GM18517 (cell line): Measurements from ENCODE around the gene ASIC5.

Source experiments
- ATAC-seq: cut with Tn5 transposase; IDR thresholded peaks from one replicate; pipeline ENCODE4 v1.9.1; 2021; ENCODE audit warnings: mild to moderate bottlenecking, moderate library complexity; ENCODE audit not compliant: unreplicated experiment

ASIC5 gene

GRCh38 chr4:155881555-155881954 is 15.5 kb upstream of the ASIC5 start:
- no peak for ATAC-seq

- ATAC-seq = no peak
Observed at GRCh38 chr4:155879767-155880166, 13.7 kb upstream of the ASIC5 start.

- no peak for ATAC-seq
Observed at GRCh38 chr4:155878611-155879010, 12.5 kb upstream of the ASIC5 start.

- no peak for ATAC-seq
Observed at GRCh38 chr4:155877971-155878370, 11.9 kb upstream of the ASIC5 start.

GRCh38 chr4:155875878-155876277 is 9.8 kb upstream of the ASIC5 start:
- no peak for ATAC-seq

- no peak for ATAC-seq
Observed at GRCh38 chr4:155855897-155856296, 10.2 kb downstream of the ASIC5 start.

GRCh38 chr4:155854582-155855226 is 11.4 kb downstream of the ASIC5 start:
- no peak for ATAC-seq

GRCh38 chr4:155853189-155853588 is 12.9 kb downstream of the ASIC5 start:
- no peak for ATAC-seq

GRCh38 chr4:155849042-155849441 is 17.0 kb downstream of the ASIC5 start:
- no peak for ATAC-seq

GRCh38 chr4:155846929-155847328 is 19.1 kb downstream of the ASIC5 start:
- no peak for ATAC-seq

GRCh38 chr4:155842080-155842479 is 24.0 kb downstream of the ASIC5 start:
- ATAC-seq = no peak

GRCh38 chr4:155837203-155837796 is 28.8 kb downstream of the ASIC5 start:
- ATAC-seq = no peak

- no peak for ATAC-seq
Observed at GRCh38 chr4:155832664-155833063, 33.4 kb downstream of the ASIC5 start.

GRCh38 chr4:155828628-155829027 is 37.4 kb downstream of the ASIC5 start:
- ATAC-seq = no peak

- peak; percentile 61 for ATAC-seq
Observed at GRCh38 chr4:155822572-155822971, 43.5 kb downstream of the ASIC5 start.

- no peak for ATAC-seq
Observed at GRCh38 chr4:155820887-155821518, 45.1 kb downstream of the ASIC5 start.

GRCh38 chr4:155819066-155819465 is 47.0 kb downstream of the ASIC5 start:
- ATAC-seq = no peak

GRCh38 chr4:155818639-155819038 is 47.4 kb downstream of the ASIC5 start:
- ATAC-seq = no peak

GRCh38 chr4:155811083-155811482 is 55.0 kb downstream of the ASIC5 start:
- no peak for ATAC-seq

- ATAC-seq = peak; percentile 99
Observed at GRCh38 chr4:155809835-155810234, 56.2 kb downstream of the ASIC5 start.

- no peak for ATAC-seq
Observed at GRCh38 chr4:155807021-155807420, 59.1 kb downstream of the ASIC5 start.

GRCh38 chr4:155805016-155805415 is 61.1 kb downstream of the ASIC5 start:
- ATAC-seq = no peak
